NCI-H1417 treated with DMSO at 0.1 percent for 48 hours (cell line): ENCODE data around the gene PIF1.
"Not testable (repeated sequence)": the region's sequence is repeated elsewhere in the genome, so short reads cannot be mapped to it uniquely, and the experiment has no call there.

ENCODE experiments used
- DNase-seq: peaks from one replicate; lab custom pipeline; 2025; lab: John Stamatoyannopoulos, UW

Gene PIF1

DNA sequence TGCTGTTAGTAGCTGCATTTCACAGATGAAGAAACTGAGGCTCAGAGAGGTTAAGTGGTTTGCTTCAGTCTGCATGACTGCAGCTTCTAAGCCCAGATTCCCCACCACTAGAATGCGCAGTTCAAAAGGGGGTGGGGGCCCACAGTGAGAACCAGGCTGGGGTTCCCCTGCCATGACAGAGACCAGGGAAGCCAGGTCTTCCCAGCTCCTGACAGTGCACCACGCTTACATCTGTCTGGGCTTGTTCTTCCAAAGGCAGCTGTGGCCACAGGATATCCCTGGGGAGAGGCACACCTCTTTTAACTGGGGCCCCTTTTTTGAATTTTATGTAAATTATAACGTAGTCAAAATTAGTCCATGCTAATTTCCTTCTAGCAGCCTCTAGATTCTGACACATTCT, 21.6 kb upstream of the PIF1 start:
- DNase-seq = no peak

GRCh38 chr15:64845831-64846595, 20.6 kb upstream of the PIF1 start:
- DNase-seq = no peak

- no peak for DNase-seq
Observed at GRCh38 chr15:64845183-64845611, 19.8 kb upstream of the PIF1 start.

GRCh38 chr15:64844576-64845145, 19.2 kb upstream of the PIF1 start:
- DNase-seq = no peak

GRCh38 chr15:64843991-64844390, 18.5 kb upstream of the PIF1 start:
- DNase-seq = no peak

DNA sequence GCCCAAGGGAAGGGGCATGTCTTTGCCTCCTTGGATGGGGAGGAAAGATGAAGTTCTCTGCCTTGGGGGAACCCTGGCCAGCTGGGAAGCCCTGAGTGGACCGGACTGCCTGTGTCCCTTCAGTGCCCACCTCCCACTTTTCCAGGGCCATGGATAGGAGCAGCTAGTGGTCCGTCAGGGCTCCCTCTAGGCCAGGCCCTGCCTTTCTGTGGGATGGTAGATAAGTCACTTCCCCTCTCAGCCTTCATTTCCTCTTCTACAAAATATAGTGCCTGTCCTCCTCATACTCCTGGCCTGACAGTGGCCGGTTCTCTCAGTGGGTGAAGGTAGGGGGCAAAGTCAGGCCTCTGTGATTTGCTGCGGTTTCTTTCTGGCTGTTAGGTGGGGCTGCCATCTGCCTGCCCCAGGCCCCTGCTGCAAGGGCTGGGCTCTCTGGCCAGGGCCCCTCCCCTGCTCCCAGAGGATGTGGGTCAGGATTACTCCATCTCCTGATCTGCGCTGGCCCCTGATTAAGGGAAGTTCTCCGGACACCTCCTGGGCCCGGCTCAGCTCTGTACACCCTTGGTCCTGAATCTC, 17.6 kb upstream of the PIF1 start:
- DNase-seq = no peak

DNA sequence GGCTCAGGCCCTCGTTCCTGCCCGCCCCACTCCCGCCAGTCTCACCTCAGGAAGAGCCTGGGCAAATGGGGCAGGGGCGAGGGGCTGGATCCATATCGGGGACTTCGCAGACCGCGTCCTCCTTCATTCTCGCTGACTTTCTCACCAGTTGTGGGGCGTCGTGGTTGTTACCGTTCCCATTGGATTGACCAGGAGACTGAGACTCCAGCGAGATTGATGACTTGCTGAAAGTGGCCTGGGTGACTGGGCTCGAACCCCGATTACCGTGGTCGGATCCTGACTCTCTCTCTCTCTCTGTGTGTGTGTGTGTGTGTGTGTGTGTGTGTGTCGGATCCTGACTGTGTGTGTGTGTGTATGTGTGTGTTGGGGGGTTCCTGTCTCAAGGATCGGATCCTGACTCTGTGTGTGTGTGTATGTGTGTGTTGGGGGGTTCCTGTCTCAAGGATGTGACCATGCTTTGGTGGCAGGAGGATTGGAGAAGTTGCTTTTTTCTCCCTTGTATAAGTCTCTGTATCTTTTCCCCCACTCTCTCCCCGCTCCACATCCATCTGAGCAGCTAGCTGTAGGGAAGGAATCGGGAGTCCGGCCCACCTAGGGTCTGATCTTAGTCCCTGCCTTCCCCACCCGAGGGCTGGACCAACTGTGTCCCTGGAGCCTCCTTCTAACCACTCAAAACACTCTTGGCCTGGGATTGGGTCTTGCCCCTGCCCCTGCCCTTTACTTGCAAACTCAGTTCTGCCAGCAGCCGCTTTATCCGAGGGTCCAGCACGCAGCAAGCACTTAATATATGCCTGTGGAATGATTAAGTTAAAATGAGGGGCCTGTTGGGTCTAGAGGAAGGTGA, 16.9 kb upstream of the PIF1 start:
- DNase-seq = no peak

DNA sequence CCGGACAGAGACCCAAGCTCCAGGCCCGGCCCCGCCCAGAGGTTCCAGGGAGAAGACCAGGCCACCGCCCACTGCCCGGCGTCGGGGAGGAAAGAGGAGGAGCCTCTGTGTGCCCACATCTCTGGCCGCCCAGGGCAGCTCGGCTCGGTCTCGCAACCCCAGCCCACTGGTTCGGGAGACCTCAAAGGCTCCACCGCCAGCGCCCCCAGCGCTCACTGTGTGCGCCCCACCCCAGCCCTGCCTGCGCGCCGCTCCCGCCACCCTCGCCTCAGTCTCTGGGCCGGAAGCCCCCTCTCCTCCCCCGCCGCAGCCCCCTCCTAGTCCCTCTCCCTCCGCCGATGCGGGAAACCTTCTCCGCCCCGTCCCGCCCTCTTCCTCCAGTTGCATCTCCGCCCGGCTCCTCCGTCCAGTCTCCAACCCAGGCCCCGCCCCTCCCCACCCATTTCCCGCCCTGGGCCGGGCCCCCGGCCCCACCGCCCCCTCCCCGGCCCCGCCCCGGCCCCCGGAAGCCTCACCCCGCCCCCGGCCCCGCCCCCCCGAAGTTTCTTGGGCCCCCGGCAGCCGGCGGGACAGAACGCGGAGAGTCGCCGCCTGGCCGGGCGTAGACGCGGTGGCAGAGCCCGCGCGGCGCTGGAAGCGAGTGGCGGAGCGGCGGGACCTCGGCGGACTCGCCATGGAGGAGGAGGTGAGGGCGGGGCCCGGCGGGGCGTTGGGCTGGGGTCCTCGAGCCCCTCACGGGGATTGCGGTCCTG, 16.1 kb upstream of the PIF1 start, which contains the start of gene PLEKHO2:
PLEKHO2 (plus strand) TSS at position 572 of the 752 bp plus-strand sequence; CDS start at position 674, 102 bp downstream.
- DNase-seq = peak; percentile 65

GRCh38 chr15:64841060-64841343, 15.6 kb upstream of the PIF1 start:
- no peak for DNase-seq

- DNase-seq = no peak
Observed at GRCh38 chr15:64837502-64837901, 12.1 kb upstream of the PIF1 start.

DNA sequence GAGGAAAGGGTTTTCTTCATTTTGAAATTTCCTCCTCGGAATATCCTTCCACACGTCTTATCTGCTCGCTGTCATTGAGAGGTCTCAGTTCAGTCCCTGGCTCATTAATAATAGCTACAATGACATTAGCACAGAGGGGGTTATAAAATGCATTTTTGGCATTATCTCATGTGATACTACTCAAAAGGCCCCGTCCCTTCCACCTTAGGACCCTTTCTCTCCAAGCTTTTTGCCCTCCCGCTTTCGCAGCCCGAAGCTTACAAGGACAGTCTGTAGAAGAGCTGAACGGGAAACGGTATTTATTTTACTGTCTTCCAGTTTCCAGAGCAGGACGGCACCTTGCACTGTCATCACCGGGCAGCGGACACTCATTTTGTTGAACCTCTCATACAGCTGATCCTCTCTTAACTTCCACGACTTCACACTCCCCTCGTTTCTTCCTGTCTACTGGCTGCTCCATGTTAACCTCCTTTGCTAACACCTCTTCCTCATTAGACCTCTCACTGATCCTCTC, 10.6 kb upstream of the PIF1 start:
- no peak for DNase-seq

DNA sequence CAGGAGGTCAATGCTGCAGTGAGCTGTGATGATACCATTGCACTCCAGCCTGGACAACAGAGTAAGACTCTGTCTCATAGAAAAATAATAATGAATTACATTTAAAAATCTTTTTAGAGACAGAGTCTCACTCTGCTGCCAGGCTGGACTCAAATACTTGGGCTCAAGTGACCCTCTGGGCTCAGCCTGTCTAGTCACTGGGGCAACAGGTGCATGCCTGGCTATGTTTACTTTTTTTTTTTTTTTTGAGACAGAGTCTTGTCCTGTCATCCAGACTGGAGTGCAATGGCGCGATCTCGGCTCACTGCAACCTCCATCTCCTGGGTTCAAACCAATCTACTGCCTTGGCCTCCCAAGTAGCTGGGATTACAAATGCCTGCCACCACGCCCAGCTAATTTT, 8.2 kb upstream of the PIF1 start:
- no peak for DNase-seq

DNA sequence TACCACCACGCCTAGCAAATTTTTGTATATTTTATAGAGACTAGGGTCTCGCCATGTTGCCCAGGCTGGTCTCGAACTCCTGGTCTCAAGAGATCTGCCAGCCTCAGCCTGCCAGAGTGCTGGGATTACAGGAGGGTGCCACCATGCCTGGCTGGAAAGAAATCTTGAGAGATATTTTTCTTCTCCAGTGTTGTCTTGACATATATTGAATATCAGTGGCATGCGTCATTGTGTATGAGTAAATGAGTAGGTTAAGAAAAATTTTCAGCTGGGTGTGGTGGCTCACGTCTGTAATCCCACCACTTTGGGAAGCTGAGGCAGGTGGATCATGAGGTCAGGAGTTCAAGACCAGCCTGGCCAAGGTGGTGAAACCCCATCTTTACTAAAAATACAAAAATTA, 3.5 kb upstream of the PIF1 start:
- no peak for DNase-seq

GRCh38 chr15:64824929-64825430, 467 bp downstream of the PIF1 start:
- DNase-seq = no peak

GRCh38 chr15:64816452-64816851, 9.0 kb downstream of the PIF1 start:
- no peak for DNase-seq

- DNase-seq = not testable (repeated sequence)
Observed at GRCh38 chr15:64814965-64815364, 10.5 kb downstream of the PIF1 start.

- not testable (repeated sequence) for DNase-seq
Observed at GRCh38 chr15:64814283-64814682, 11.2 kb downstream of the PIF1 start.

DNA sequence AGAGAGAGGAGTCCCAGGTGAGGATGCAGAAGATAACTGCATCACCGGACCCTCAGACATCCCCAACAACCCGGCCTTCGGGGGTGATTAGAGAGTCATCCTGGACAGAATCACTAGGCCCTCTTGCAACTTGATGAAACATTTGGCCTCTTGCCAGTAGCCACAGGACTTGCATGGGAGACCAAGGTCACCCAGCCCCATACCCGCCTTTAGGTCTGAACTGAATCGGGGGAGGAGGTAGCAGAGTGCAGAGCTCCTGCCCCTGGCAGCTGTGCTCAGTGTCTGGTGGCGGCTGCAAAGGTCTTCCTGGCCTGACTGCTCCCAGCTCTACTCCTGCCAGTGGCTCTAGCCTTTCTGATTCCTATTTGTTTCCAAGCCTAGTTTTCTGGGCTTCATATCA, 12.4 kb downstream of the PIF1 start:
- no peak for DNase-seq

DNA sequence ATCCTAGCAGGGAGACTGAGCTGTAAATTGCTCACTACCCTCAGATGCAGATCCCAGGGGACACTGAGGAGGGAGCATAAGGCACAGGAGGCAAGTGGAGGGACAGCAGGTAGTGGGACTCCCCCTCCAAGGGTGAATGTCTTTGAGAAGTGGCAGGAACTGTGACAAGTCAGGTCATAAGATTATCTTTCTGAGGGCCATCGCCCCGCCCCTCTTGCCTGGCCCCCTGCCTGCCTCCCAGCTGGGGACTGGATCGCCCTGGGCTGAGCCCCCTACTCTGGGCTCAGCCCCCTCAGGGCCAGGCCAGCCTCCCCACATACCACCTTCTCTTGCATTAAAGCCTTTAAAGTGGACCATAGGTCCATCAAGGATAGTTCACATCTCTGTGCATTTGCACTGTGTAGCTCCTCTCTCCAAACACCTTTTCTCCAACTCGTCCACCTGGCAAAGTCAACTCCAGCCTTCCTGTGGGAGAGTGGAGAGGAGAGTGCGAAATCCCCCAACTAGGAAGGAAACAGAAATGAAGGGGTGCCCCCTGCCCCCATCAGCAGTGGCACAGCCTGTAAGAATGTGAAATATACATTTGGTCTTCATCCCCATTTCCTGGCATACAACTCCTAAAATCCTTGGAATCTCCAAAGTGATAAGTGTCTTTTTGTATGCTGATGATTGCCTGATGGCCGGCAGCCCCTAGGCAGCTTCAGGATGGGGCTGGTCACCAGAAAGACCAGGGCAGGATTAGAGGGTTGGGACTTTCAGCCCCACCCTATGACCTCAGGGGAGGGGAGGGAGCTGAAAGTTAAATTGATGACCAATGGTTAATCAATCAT, 14.7 kb downstream of the PIF1 start:
- DNase-seq = no peak

- DNase-seq = peak; percentile 60
Observed at GRCh38 chr15:64809649-64810496, 15.6 kb downstream of the PIF1 start.
